Uterus (tissue), 4 donors: ENCODE measurements around the gene NRXN3. TPM values are rescaled to one million over a fixed set of nuclear protein-coding genes. Genes with fewer than 3 reads are reported as not detected.

Experiments used
- DNase-seq, 2 donors: peaks; one replicate each; pipeline ENCODE4 v3.0.0-alpha.2; 2019 to 2020
- H3K27ac ChIP-seq, 2 donors: fragments of 200-600 bp; sonication (generic); 1 replicate in 1 of 2; 2 replicates in 1 of 2; pipeline ENCODE4 v1.5.1; 2016 to 2018
- H3K27me3 ChIP-seq, 2 donors: fragments of 200-600 bp; sonication (generic); one replicate each; pipeline ENCODE4 v1.5.1; 2018 to 2019; ENCODE audit warnings: control low read depth in 1 of 2
- H3K36me3 ChIP-seq, 2 donors: fragments of 200-600 bp; sonication (generic); one replicate each; pipeline ENCODE4 v1.5.1; 2019; ENCODE audit warnings: control low read depth in 1 of 2
- H3K4me1 ChIP-seq, 2 donors: fragments of 200-600 bp; sonication (generic); one replicate each; pipeline ENCODE4 v1.5.1; 2018 to 2019; ENCODE audit warnings: control low read depth in 1 of 2
- H3K4me3 ChIP-seq, 2 donors: fragments of 200-600 bp; sonication (generic); 1 replicate in 1 of 2; 2 replicates in 1 of 2; pipeline ENCODE4 v1.5.1; 2018 to 2019; ENCODE audit warnings: mild to moderate bottlenecking in 1 of 2
- H3K9me3 ChIP-seq, 2 donors: fragments of 200-600 bp; sonication (generic); one replicate each; pipeline ENCODE4 v1.5.1; 2019; ENCODE audit warnings: control low read depth in 1 of 2
- POLR2A ChIP-seq, 2 donors: fragments of 450-650 bp; IDR thresholded peaks; one replicate each; pipeline ENCODE4 v1.6.1; 2016; ENCODE audit warnings: antibody characterized with exemption in 2 of 2, mild to moderate bottlenecking in 1 of 2, moderate library complexity in 1 of 2
- intact Hi-C: fragments of 100-400 bp; cut with DNase I; formaldehyde crosslinking; loops from one replicate; pipeline ENCODE4 v1.15.1; 2023; ENCODE audit warnings: low total_unique reads
- total RNA-seq, 4 donors: library from RNA; depleted of rRNA in 3 of 4; stranded (reverse); fragments of >200 nt in 3 of 4; gene quantifications; one replicate each; pipeline versions ENCODE4 v1.1.0 to v1.2.4, GENCODE V29; 2014 to 2023
- TF ChIP-seq, protein P1 (sequence below), 4 experiments: fragments of 200-600 bp in 2 of 4; fragments of 450-650 bp in 2 of 4; sonication (generic) in 2 of 4; IDR thresholded peaks; one replicate each; pipeline ENCODE4 v1.5.1; 2016 to 2019; ENCODE audit warnings: antibody characterized with exemption in 4 of 4, mild to moderate bottlenecking in 2 of 4, moderate library complexity in 1 of 4
- donor health status: DM: yes; HTN: yes; CAD: no.

Gene NRXN3
- total RNA-seq, 4 donors from 2014 or later: 2.9 to 17.0 (median 4.4) TPM

GRCh38 chr14:79613625-79614024 lies 1443.5 kb downstream of the NRXN3 start:
- Histone ChIP-seq H3K9me3 (no peaks in the 10 kb centered on the region), H3K4me3 (no peak overlapping the region), H3K27me3 (no peaks in the 10 kb centered on the region), H3K36me3 (no peaks in the 10 kb centered on the region), H3K4me1 (no peaks in the 10 kb centered on the region), H3K27ac (no peak overlapping the region)
- no peak for DNase-seq
- intact Hi-C loops: no loop called here
- TF ChIP-seq POLR2A (IDR thresholded peaks at IDR 0.05): no peak
- TF ChIP-seq, protein P1, sequence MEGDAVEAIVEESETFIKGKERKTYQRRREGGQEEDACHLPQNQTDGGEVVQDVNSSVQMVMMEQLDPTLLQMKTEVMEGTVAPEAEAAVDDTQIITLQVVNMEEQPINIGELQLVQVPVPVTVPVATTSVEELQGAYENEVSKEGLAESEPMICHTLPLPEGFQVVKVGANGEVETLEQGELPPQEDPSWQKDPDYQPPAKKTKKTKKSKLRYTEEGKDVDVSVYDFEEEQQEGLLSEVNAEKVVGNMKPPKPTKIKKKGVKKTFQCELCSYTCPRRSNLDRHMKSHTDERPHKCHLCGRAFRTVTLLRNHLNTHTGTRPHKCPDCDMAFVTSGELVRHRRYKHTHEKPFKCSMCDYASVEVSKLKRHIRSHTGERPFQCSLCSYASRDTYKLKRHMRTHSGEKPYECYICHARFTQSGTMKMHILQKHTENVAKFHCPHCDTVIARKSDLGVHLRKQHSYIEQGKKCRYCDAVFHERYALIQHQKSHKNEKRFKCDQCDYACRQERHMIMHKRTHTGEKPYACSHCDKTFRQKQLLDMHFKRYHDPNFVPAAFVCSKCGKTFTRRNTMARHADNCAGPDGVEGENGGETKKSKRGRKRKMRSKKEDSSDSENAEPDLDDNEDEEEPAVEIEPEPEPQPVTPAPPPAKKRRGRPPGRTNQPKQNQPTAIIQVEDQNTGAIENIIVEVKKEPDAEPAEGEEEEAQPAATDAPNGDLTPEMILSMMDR (IDR thresholded peaks at IDR 0.05): no peak

DNA sequence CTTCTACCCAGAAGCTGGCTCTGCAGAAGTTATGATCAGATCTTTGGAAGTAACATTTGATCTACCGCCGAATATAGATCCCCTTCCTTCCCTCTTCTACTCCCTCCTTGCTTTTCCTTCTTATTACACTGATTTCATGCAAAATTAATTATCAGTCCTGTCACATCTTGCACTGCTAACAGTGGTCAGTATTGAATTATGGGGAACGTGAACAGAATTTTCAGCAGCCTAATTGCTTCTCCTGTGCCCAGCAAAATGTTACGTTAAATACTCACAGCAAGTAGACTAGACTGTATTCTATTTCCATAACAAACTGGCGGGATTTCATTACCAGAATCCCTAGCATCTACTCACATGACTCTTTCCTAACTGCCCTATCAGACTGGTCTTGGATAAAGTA lies 1444.3 kb downstream of the NRXN3 start:
- Histone ChIP-seq H3K27ac (no peak overlapping the region), H3K9me3 (no peaks in the 10 kb centered on the region), H3K4me3 (no peak overlapping the region), H3K27me3 (no peaks in the 10 kb centered on the region), H3K36me3 (no peaks in the 10 kb centered on the region), H3K4me1 (no peaks in the 10 kb centered on the region)
- intact Hi-C loops: no loop called here
- DNase-seq: no peak
- no peak for TF ChIP-seq POLR2A (IDR thresholded peaks at IDR 0.05)
- TF ChIP-seq, protein P1 (IDR thresholded peaks at IDR 0.05): no peak

DNA sequence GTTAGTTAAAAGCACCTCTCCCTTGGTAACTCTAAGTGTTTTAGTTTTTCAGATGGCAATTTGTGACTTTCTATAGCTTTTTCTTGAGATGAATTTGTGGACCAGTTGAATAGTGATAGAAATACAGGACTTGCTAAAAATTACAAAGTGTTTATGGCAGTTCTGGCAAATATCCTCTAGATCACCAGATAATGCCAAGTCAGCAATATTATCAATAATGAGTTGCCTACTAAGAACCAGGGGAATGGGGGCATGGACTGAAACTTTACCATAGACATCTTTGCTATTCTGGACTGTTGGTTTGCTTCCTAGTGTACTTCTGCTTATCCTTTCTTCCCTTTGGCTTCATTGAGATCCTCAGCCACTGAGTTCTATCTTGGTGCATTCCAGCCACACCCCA lies 1456.9 kb downstream of the NRXN3 start:
- TF ChIP-seq, protein P1 (IDR thresholded peaks at IDR 0.05): no peak
- TF ChIP-seq POLR2A (IDR thresholded peaks at IDR 0.05): no peak
- no peak overlapping the region for H3K27ac ChIP-seq
- no peak for DNase-seq
- no peaks in the 10 kb centered on the region for H3K27me3 ChIP-seq
- no peak overlapping the region for H3K4me3 ChIP-seq
- no peaks in the 10 kb centered on the region for H3K4me1 ChIP-seq
- no peaks in the 10 kb centered on the region for H3K9me3 ChIP-seq
- intact Hi-C loops: no loop called here
- H3K36me3 ChIP-seq: no peaks in the 10 kb centered on the region

- Histone ChIP-seq H3K4me3 (no peak overlapping the region), H3K27ac (no peak overlapping the region), H3K9me3 (no peaks in the 10 kb centered on the region), H3K27me3 (no peaks in the 10 kb centered on the region), H3K4me1 (no peaks in the 10 kb centered on the region), H3K36me3 (no peaks in the 10 kb centered on the region)
- TF ChIP-seq, protein P1 (IDR thresholded peaks at IDR 0.05): no peak
- no peak for TF ChIP-seq POLR2A (IDR thresholded peaks at IDR 0.05)
- intact Hi-C loops: no loop called here
- DNase-seq: no peak
Measured at GRCh38 chr14:79629411-79630287, 1459.5 kb downstream of the NRXN3 start.

DNA sequence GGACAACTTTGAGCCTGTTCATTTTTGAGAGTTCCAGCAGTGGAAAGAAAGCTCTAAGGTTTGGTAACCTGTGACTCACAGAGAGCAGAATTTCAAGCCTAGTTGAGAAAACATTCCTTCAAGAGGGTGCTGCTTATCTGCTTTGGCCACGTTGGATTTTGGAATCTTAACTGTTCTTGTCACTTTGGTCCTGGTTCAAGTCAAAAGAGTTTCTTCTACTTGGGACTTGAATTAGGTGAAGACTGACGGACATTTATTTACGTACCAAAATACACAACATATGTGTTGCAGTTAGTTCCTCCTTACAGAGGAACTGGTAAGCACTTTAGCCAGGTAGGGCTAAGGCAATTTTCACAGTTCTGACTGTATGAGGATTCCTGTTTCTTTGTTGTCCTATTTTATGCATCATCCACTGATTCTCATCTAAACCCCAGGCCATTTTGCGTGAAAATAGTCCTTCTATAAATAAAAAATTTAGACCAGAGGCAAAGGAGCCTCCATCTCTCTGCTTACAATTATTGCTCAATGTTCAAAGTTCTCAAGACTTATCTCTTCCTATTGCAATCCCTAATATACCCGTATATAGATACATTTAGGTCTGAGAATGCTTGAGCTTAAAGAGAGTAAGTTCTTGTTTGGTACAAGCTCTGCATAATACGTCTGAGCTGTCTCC lies 1460.3 kb downstream of the NRXN3 start:
- no peak for DNase-seq
- no peaks in the 10 kb centered on the region for H3K27me3 ChIP-seq
- H3K27ac ChIP-seq: no peak overlapping the region
- TF ChIP-seq POLR2A (IDR thresholded peaks at IDR 0.05): no peak
- TF ChIP-seq, protein P1 (IDR thresholded peaks at IDR 0.05): no peak
- H3K4me3 ChIP-seq: no peak overlapping the region
- no peaks in the 10 kb centered on the region for H3K4me1 ChIP-seq
- H3K9me3 ChIP-seq: no peaks in the 10 kb centered on the region
- intact Hi-C loops: no loop called here
- H3K36me3 ChIP-seq: no peaks in the 10 kb centered on the region
